ENCODE results near the gene RRP8.

The RRP8 gene

GRCh38 chr11:6603287-6604080 is at the start of gene RRP8, which contains the start of gene ILK:
Gene RRP8 (minus strand): TSS chr11:6603616. CDS start chr11:6603502, 114 bp downstream.
Gene ILK (plus strand): TSS chr11:6603774. CDS start chr11:6604272, 498 bp downstream.
- peak; percentile 76 for DNase-seq

DNA sequence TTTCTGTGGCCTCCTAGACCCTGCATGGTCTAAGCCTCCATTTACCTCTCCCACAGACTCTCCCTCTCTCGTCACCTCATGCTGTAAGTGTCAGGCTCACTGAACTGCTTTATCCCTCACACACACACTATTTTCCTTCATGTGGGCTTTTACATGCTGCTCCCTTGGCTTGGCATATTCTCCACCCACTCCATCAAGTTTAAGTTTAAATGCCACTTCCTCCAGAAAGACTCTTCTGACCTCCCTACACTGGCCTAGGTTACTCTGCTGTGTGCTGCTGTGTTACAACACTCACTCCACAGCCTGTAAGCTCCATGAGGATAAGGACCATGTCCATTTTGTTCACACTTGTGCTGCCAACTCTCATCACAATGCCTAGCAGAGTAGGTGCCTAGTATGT is 49.7 kb upstream of the RRP8 start:
- DNase-seq = peak; percentile 61

- no peak for DNase-seq
Measured at GRCh38 chr11:6652182-6652581, 48.8 kb upstream of the RRP8 start.

GRCh38 chr11:6650980-6651379 is 47.6 kb upstream of the RRP8 start:
- no peak for DNase-seq

DNA sequence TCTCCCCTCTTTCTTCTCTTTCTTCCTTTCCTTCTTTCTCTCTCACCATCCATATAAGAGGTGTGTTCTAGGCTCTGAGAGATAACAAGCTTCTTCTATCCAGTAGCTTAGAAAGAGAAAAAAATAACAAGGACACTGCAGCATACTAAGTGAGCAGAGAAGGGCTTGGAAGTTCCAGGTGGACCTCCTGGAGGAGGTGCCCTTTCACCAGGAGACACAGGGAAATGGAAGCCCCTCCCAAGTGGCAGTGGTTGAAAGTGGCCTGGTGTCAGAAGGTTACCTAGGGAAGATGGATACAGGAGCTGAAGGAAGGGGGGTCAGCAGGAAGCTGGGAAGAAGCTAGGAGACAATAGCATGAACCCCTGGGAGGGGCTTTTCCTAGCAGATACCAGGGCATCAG is 46.7 kb upstream of the RRP8 start:
- DNase-seq = no peak

- peak; percentile 97 for DNase-seq
Measured at GRCh38 chr11:6648501-6648900, 45.1 kb upstream of the RRP8 start.

GRCh38 chr11:6647836-6648235 is 44.4 kb upstream of the RRP8 start:
- DNase-seq = no peak

GRCh38 chr11:6646918-6647679 is 43.7 kb upstream of the RRP8 start:
- DNase-seq = peak; percentile 87

DNA sequence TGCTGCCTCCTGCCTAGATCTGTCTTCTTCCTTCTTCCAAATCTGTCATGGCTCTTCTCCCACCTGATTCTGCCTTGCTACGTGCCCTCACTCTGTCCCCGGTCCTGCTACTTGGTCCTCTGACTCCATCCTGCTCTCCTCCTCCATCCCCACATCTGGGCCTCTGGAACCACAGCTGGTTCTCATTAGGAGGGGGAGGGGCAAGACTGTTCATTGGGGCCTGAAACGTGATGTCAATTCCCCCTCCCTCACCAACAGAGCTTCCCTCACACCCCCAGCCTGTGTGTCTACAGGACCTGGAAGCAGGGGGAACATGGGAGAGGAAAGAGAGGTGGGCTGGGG is 43.1 kb upstream of the RRP8 start:
- peak; percentile 66 for DNase-seq

DNA sequence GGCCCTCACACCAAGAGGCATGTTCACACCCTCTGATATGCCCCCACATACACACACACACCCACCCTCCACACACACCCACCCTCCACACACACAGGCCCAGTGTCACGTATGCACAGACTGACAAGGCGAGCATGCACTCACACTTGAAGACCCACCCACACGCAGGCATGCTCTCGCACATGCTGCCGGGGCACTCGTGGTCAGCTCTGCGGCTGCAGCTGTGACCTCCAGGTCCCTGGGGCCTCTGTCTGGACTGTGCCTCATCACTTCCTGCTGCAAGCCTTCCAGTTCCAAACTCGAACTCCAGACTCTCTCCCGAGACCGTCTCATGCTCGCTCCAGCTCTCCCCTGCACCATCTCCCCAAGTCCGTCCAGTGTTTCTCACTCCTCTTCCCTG is 42.7 kb upstream of the RRP8 start:
- DNase-seq = peak; percentile 78

GRCh38 chr11:6642957-6643356 is 39.5 kb upstream of the RRP8 start:
- peak; percentile 6 for DNase-seq

- no peak for DNase-seq
Measured at GRCh38 chr11:6640985-6641701, 37.7 kb upstream of the RRP8 start.

DNA sequence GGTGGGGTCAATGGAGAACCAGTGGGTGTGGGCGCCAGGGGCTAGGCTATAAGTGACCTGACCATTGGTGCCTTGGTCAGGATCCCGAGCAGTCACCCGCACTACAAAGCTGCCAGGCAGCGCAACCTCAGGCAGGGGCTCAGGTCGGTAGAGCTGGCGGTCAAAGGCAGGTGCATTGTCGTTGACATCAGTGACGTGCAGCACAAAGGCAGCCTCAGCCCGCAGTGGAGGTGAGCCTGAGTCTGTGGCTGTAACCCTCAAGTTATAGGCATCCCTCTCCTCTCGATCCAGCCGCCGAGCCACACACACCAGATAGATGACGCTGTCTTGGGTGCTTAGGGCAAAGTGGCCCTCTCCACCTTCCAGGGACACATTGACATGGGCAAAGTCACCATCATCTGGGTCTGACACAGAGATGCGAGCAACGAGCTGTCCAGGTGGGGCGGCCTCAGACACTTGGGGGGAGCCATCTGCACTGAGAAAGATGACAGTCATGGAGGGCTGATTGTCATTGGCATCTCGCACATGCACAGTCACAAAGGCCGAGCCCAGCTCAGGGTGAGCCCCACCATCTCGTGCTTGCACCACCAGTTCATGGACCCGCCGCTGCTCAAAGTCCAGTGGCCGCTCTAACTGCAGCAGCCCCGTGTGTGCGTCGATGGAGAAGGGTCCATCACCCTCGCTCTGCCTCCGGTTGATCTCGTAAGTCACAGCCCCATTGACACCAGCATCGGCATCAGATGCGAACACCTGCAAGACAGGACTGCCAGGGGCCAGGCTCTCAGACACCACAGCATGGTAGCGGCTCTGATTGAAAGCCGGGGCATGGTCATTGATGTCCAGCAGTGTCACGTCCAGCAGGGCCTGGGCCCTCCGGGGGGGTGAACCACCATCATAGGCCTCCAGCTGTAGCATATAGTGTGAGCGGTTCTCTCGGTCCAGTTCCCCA is 36.9 kb upstream of the RRP8 start:
- no peak for DNase-seq

DNA sequence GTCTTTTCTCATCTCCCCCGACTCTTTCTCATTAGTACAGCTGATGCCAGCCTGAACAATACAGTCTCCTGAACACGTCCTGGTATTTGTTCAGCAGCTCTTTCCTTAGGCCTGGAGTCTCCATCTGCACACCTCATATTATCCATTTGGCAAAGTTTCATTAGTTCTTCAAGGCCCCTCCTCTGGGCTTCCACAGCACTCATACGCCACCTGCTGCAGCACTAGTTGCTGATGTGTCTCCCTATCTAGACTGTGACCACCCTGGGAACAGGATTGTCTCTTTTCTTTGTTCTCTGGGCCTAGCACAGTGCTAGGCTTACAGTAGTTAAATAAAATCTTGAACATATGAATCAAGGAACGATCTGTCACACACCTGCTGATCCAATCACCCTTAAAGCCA is 35.0 kb upstream of the RRP8 start:
- DNase-seq = no peak

- no peak for DNase-seq
Measured at GRCh38 chr11:6637871-6638270, 34.5 kb upstream of the RRP8 start.

DNA sequence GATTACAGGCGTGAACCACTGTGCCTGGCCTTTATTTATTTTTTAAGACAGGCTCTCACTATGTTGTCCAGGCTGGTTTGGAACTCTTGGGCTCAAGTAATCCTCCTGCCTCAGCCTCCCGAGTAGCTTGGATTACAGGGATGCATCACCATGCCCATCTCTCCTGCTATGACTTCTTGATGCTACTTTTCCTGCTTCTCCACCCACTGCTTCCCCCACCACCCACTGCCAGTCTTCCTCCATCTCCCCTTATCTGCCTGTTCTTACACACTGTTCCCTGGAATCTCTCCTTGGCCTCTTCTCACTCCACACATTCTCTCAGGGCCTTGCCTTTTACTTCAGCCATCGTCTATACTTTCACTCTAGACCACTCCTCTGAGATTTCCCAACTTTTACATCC is 33.1 kb upstream of the RRP8 start:
- DNase-seq = no peak

GRCh38 chr11:6635082-6635932 is 31.9 kb upstream of the RRP8 start:
- peak; percentile 95 for DNase-seq

- DNase-seq = no peak
Measured at GRCh38 chr11:6634534-6634933, 31.1 kb upstream of the RRP8 start.

DNA sequence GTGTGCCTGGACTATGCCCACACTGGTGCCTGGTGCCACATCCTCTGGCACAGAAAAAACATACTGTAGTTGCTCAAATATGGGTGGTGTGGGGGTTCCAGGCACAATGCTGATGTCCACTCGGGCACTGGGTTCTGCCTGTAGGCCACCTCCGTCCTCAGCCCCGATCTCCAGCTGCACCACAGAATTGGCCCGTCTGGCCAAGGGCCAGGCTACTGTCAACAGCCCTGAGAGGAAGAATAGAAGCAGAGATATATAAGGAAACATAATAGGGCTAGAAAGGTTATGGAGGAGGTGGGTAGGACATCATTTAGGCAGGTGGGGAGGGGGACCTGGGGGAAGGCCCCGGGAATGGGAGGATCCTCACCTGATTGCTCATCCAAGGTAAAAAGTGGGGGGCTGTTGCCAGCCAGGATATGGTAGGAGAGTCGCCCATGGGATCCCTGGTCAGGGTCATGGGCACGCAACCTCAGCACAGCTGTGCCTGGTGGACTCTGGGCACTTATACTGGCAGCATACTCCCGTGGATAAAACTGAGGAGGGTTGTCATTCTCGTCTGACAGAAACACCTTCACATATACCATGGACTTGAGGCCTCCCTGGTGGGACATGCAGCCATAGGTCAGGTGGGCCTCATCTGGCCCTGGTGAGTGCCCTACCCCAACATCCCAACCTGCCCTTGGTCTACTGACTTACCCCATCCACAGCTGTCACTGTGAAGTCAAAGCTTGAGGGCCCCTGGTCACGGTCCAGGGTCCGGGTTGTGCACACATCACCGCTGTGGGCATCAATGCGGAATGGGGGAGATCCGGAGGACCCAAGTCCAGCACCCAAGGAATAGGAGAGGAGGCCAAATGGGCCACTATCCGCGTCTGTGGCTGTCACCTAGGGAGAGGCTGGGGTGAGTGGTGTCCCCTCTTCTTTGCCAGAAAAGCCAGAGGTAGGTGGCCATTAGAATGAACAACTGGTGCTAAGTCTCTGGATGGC is 30.3 kb upstream of the RRP8 start:
- no peak for DNase-seq

Measured in MV-4-11 (cell line).